ENCODE data around the gene ZNF382. TPM values are rescaled to one million over a fixed set of nuclear protein-coding genes. Genes with fewer than 3 reads are reported as not detected.

Gene ZNF382
- polyA plus RNA-seq, 1 of the 3 experiments (the other 2 are of a cell fraction), result 2.3 TPM

DNA sequence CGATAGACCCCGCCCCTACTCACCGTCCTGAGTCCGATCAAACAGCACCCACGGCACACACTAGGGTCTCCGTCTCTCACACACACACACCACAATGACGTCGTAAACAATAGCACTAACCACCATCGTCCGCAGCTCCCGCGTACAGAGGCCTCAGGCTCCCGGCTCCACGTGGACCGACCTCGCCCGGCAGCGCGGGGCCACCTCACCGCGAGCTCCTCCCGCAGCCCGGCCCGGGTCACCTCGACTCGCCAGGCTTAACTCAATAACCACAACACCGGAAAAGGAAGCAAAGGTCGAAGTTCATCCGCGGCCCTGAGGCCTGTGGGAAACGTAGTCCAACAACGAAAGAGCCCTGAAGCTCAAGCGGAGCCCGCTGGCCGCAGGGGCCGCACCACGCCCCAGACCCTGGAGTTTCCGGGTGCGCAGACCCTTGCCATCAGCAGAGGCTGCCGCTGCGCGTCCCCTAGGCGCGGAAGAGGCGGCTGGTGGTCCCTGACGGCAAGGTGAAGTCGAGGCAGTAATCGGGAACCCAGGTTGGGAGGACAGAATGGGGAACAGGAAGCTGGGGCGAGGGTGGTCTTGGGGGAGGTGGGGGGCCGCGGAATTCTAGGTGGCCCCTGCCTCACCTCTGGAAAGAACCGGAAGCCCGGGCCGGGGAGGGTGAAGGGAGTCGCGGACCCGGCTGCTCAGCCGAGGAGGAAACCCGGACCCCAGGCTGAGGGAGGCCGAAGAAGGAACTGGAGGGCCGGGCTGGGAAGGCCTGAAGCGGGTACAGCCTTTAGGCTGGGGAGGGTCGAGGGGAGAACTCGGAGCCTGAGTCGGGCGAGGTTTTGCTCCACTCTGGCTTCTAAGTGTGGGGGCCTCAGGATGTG is 31.9 kb upstream of the ZNF382 start, which contains the start of gene ZNF529 (continued):
- TF ChIP-seq, protein P1, sequence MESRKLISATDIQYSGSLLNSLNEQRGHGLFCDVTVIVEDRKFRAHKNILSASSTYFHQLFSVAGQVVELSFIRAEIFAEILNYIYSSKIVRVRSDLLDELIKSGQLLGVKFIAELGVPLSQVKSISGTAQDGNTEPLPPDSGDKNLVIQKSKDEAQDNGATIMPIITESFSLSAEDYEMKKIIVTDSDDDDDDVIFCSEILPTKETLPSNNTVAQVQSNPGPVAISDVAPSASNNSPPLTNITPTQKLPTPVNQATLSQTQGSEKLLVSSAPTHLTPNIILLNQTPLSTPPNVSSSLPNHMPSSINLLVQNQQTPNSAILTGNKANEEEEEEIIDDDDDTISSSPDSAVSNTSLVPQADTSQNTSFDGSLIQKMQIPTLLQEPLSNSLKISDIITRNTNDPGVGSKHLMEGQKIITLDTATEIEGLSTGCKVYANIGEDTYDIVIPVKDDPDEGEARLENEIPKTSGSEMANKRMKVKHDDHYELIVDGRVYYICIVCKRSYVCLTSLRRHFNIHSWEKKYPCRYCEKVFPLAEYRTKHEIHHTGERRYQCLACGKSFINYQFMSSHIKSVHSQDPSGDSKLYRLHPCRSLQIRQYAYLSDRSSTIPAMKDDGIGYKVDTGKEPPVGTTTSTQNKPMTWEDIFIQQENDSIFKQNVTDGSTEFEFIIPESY (IDR thresholded peaks at IDR 0.05; ENCODE audit: borderline replicate concordance, low read depth), result peak; percentile 38; the same call in 1 of the 2 replicates
- TF ChIP-seq EP300 (IDR thresholded peaks at IDR 0.05; ENCODE audit: borderline replicate concordance in 1 of 2, low read depth in 1 of 2, low read length in 1 of 2) (no peak), TAF1 (IDR thresholded peaks at IDR 0.05; ENCODE audit: borderline replicate concordance, low read depth, low read length) (peak; percentile 69), NFIC (IDR thresholded peaks at IDR 0.05; ENCODE audit: borderline replicate concordance) (no peak)
- TF ChIP-seq, protein P2, sequence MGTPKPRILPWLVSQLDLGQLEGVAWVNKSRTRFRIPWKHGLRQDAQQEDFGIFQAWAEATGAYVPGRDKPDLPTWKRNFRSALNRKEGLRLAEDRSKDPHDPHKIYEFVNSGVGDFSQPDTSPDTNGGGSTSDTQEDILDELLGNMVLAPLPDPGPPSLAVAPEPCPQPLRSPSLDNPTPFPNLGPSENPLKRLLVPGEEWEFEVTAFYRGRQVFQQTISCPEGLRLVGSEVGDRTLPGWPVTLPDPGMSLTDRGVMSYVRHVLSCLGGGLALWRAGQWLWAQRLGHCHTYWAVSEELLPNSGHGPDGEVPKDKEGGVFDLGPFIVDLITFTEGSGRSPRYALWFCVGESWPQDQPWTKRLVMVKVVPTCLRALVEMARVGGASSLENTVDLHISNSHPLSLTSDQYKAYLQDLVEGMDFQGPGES (IDR thresholded peaks at IDR 0.05; ENCODE audit: low read depth, low read length), result no peak

DNA sequence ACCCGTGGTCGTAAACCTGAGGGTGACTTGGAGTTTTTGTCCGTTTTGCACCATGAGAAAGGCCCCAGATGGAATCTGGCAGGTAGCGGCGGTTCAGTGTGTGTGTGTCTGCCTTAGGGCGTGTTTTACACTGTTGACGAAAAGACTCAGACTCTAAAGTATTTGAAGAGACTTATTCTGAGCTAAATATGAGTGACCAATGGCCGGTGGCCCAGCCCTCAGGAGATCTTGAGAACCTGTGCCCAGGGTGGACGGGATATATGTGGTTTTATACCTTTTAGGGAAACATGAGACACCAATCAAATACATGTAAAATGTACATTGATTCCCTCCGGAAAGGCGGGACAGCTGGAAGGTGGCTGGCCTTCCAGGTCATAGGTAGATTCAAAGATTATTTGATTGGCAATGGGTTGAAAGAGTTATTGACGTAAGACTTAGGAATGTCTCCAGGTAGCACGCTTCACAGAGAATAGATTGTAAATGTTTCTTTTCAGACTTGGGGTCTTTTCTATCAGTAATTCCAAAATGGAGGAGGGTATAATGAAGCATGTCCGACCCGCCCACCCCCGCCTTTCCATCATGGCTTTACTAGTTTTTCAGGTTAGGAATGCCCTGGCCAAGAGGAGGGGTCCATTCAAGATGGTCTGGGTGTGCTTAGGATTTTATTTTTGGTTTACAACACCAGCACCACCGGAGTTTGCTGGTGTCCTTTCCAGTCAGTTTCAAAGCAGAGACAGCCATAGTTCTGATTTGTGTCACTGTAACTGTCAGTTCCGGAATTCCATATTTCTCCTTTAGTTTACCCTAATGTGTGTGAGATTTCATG is 31.0 kb upstream of the ZNF382 start:
- H3K4me1 ChIP-seq (ENCODE audit: control insufficient read depth in 1 of 2, insufficient read depth in 2 of 2, low read depth in 1 of 2, low read length in 1 of 2), result peaks cover 0 to 6% of the 10 kb centered on the region in 2 experiments; a peak in 3 of 4 replicates
- peak overlapping the region; percentile 71 to 79; a peak in 3 of 4 replicates for H3K27ac ChIP-seq (ENCODE audit: low read depth in 2 of 2, low read length in 1 of 2)
- peaks cover 72% of the 10 kb centered on the region for H3K79me2 ChIP-seq (ENCODE audit: insufficient read depth)
- no peaks in the 10 kb centered on the region for H3K27me3 ChIP-seq (ENCODE audit: insufficient read depth)
- POLR2A ChIA-PET, result interaction anchor here (0.8 to 2.7 kb wide), 5 partner anchors 30 to 358 kb away, joined by 3 to 21 read pairs (median 5); partner anchors contain the start of genes ZNF260, ZNF382 and ZNF566
- H3K9ac ChIP-seq, result peak overlapping the region; percentile 91
- CTCF ChIA-PET, result no interaction called here
- peak overlapping the region; percentile 97 for H2AFZ ChIP-seq (ENCODE audit: low read depth)
- no peak for DNase-seq
- H3K4me3 ChIP-seq (ENCODE audit: low read depth in 2 of 2, low read length in 1 of 2), result peak overlapping the region; percentile 81 to 99
- H3K4me2 ChIP-seq, result peak overlapping the region; percentile 77
- H3K9me3 ChIP-seq, result no peaks in the 10 kb centered on the region
- no peaks in the 10 kb centered on the region for H3K9me2 ChIP-seq
- 27% methylated on average over 18 of the region's 18 CpGs for WGBS (ENCODE audit: low lambda C conversion rate)
- TF ChIP-seq, protein P2 (IDR thresholded peaks at IDR 0.05; ENCODE audit: low read depth, low read length), result no peak
- TF ChIP-seq, protein P3, sequence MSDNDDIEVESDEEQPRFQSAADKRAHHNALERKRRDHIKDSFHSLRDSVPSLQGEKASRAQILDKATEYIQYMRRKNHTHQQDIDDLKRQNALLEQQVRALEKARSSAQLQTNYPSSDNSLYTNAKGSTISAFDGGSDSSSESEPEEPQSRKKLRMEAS (IDR thresholded peaks at IDR 0.05; ENCODE audit: low read depth), result 0 out of 2 replicates have a peak, but pooled peaks have one; percentile 18
- peak; percentile 32; the same call in 1 of the 2 replicates for TF ChIP-seq MXI1 (IDR thresholded peaks at IDR 0.05; ENCODE audit: low read depth, low read length)
- no peaks in the 10 kb centered on the region for H4K20me1 ChIP-seq (ENCODE audit: insufficient read depth)
- H3K36me3 ChIP-seq (replicated peaks in 1 of 2; ENCODE audit: control insufficient read depth in 1 of 2, insufficient read depth in 2 of 2, low read length in 1 of 2), result peaks cover 8 to 61% of the 10 kb centered on the region in 2 experiments
- peaks cover 9% of the 10 kb centered on the region for H3F3A ChIP-seq (replicated peaks; ENCODE audit: insufficient read depth)
